GM12878 (cell line): ENCODE results near the gene CYTH3. TPM values are rescaled to one million over a fixed set of nuclear protein-coding genes. Genes with fewer than 3 reads are reported as not detected.

Experiments used
- BACH1 ChIP-seq: fragments of 450-650 bp; IDR thresholded peaks from 2 replicates; pipeline ENCODE4 v1.6.1; 2017; ENCODE audit warnings: mild to moderate bottlenecking, borderline replicate concordance
- HDAC6 ChIP-seq: fragments of 200-600 bp; sonication (generic); IDR thresholded peaks from one replicate; pipeline ENCODE4 v1.8.0; 2017; ENCODE audit warnings: antibody characterized with exemption; ENCODE audit not compliant: unreplicated experiment
- HDGF ChIP-seq: fragments of 450-650 bp; IDR thresholded peaks from 2 replicates; pipeline ENCODE4 v1.6.1; 2016; ENCODE audit warnings: antibody characterized with exemption
- IKZF2 ChIP-seq, 2 experiments: fragments of 450-650 bp; IDR thresholded peaks; 2 replicates each; pipeline ENCODE4 v1.6.1; 2017; ENCODE audit warnings: mild to moderate bottlenecking in 2 of 2, moderate library complexity in 2 of 2
- IRF4 ChIP-seq: IDR thresholded peaks from 2 replicates; pipeline ENCODE4 v1.6.1; 2011; ENCODE audit warnings: low read depth, low read length
- KDM1A ChIP-seq: fragments of 200-600 bp; sonication (generic); IDR thresholded peaks from 2 replicates; pipeline ENCODE4 v1.6.1; 2016; ENCODE audit warnings: borderline replicate concordance
- NFXL1 ChIP-seq: fragments of 450-650 bp; IDR thresholded peaks from 2 replicates; pipeline ENCODE4 v1.6.1; 2017; ENCODE audit warnings: antibody characterized with exemption, mild to moderate bottlenecking, borderline replicate concordance
- POLR2AphosphoS5 ChIP-seq: IDR thresholded peaks from 2 replicates; pipeline ENCODE4 v1.6.1; 2011; ENCODE audit warnings: mild to moderate bottlenecking, low read length, inconsistent platforms
- SMAD1 ChIP-seq: fragments of 450-650 bp; IDR thresholded peaks from 2 replicates; pipeline ENCODE4 v1.6.1; 2018; ENCODE audit warnings: mild to moderate bottlenecking, low read depth; ENCODE audit not compliant: partially characterized antibody
- SPI1 ChIP-seq: IDR thresholded peaks from 2 replicates; pipeline ENCODE4 v1.6.1; 2011; ENCODE audit warnings: low read depth, mild to moderate bottlenecking, low read length, moderate library complexity, borderline replicate concordance; ENCODE audit not compliant: insufficient read depth
- STAT1 ChIP-seq: fragments of 450-650 bp; conservative IDR thresholded peaks from 2 replicates; pipeline ENCODE4 v1.6.1; 2014; ENCODE audit warnings: antibody characterized with exemption, mild to moderate bottlenecking
- polyA plus RNA-seq, 11 experiments: library from polyadenylated mRNA; depleted of rRNA in 4 of 11; unstranded in 6 of 11; stranded (reverse) in 5 of 11; fragments of >200 nt; fragmentation: Nextera tagmentation in 4 of 11; fragmentation: Illumina TruSeq in 1 of 11; extraction: Ambion mirVana in 4 of 11; extraction: Trizol in 1 of 11; gene quantifications; 1 replicate in 1 of 11; 2 replicates in 10 of 11; pipeline versions ENCODE4 v1.2.1 to v1.2.3, GENCODE V29; 2011 to 2016; ENCODE audit warnings: inconsistent platforms in 2 of 11, missing spikeins in 2 of 11, low read depth in 1 of 11
- total RNA-seq, 4 experiments: library from RNA; depleted of rRNA in 3 of 4; stranded (reverse); fragments of >200 nt in 3 of 4; fragmentation: Illumina TruSeq in 1 of 4; extraction: Trizol in 1 of 4; gene quantifications; 2 replicates each; pipeline versions ENCODE4 v1.2.1 to v1.2.3, GENCODE V29; 2013 to 2021
- TF ChIP-seq, protein P1 (sequence below): fragments of 450-650 bp; formaldehyde crosslinking; IDR thresholded peaks from 2 replicates; pipeline ENCODE4 v1.5.0; 2022; ENCODE audit warnings: mild to moderate bottlenecking, missing genetic modification characterization
- TF ChIP-seq, protein P2 (sequence below): IDR thresholded peaks from 2 replicates; pipeline ENCODE4 v1.6.1; 2012; ENCODE audit warnings: low read depth, low read length, improper control_type of control experiment

CYTH3 gene
- total and polyA plus RNA-seq, 10 of the 15 experiments (the other 5 are each of a cell fraction or from before 2014, with no cell fraction given): 0.45 to 28.2 (median 15.7) TPM

DNA sequence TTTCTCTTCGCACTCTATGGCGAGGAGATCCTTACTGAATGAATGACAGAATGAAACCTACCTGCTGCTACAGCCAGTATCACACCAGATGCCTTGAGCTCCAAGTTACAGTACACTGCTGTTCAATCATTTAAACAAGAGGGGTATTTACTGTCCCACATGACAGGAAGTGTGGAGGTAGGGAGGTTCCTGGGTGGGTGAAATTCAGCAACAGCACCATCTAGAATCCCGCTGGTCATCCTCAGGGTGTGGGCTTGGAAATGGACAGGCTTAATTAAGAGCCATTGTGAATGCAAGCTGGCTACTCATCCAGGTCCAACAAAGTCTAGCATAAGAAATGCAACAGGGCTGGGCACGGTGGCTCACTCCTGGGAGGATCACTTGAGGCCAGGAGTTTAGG is 14.7 kb downstream of the CYTH3 start (continued):
- TF ChIP-seq IKZF2 (IDR thresholded peaks at IDR 0.05) (peak in 1 of 2 experiments; percentile 6; a peak in 1 of 4 replicates), POLR2AphosphoS5 (peak; percentile 88), NFXL1 (no peak), SMAD1 (no peak), STAT1 (no peak), IRF4 (no peak), SPI1 (no peak), BACH1 (no peak), KDM1A (no peak), HDAC6 (no peak), HDGF (peak; percentile 16; the same call in 1 of the 2 replicates)
- TF ChIP-seq, protein P1, sequence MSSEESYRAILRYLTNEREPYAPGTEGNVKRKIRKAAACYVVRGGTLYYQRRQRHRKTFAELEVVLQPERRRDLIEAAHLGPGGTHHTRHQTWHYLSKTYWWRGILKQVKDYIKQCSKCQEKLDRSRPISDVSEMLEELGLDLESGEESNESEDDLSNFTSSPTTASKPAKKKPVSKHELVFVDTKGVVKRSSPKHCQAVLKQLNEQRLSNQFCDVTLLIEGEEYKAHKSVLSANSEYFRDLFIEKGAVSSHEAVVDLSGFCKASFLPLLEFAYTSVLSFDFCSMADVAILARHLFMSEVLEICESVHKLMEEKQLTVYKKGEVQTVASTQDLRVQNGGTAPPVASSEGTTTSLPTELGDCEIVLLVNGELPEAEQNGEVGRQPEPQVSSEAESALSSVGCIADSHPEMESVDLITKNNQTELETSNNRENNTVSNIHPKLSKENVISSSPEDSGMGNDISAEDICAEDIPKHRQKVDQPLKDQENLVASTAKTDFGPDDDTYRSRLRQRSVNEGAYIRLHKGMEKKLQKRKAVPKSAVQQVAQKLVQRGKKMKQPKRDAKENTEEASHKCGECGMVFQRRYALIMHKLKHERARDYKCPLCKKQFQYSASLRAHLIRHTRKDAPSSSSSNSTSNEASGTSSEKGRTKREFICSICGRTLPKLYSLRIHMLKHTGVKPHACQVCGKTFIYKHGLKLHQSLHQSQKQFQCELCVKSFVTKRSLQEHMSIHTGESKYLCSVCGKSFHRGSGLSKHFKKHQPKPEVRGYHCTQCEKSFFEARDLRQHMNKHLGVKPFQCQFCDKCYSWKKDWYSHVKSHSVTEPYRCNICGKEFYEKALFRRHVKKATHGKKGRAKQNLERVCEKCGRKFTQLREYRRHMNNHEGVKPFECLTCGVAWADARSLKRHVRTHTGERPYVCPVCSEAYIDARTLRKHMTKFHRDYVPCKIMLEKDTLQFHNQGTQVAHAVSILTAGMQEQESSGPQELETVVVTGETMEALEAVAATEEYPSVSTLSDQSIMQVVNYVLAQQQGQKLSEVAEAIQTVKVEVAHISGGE: no peak
- TF ChIP-seq, protein P2, sequence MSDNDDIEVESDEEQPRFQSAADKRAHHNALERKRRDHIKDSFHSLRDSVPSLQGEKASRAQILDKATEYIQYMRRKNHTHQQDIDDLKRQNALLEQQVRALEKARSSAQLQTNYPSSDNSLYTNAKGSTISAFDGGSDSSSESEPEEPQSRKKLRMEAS: no peak
- TF ChIP-seq, all 136 proteins: peak for 15
